SK-N-SH treated with all-trans-retinoic acid at 6 μM for 48 hours (cell line): Measurements from ENCODE around the gene ARID1B.

Source experiments
- ATAC-seq: fragments of 200-7000 bp; cut with Tn5 transposase; 3 replicates; pipeline ENCODE4 v1.9.1; 2020; ENCODE audit warnings: mild to moderate bottlenecking, moderate library complexity
- ARNTL ChIP-seq: fragments of 450-650 bp; formaldehyde crosslinking; IDR thresholded peaks from 2 replicates; pipeline ENCODE4 v1.5.0; 2020; ENCODE audit warnings: low read depth, mild to moderate bottlenecking, moderate library complexity, borderline replicate concordance
- BACH2 ChIP-seq: fragments of 250-450 bp; sonication (Bioruptor Pico); IDR thresholded peaks from 2 replicates; pipeline ENCODE4 v1.9.0; 2021; ENCODE audit warnings: mild to moderate bottlenecking, borderline replicate concordance
- CSDC2 ChIP-seq: fragments of 250-450 bp; sonication (Bioruptor Pico); IDR thresholded peaks from 2 replicates; pipeline ENCODE4 v1.5.0; 2020; ENCODE audit warnings: mild to moderate bottlenecking, moderate library complexity
- CSRNP3 ChIP-seq: fragments of 250-450 bp; sonication (Bioruptor Pico); IDR thresholded peaks from 2 replicates; pipeline ENCODE4 v1.5.1; 2021; ENCODE audit warnings: mild to moderate bottlenecking, moderate library complexity
- ESRRG ChIP-seq: fragments of 250-450 bp; sonication (Bioruptor Pico); IDR thresholded peaks from 2 replicates; pipeline ENCODE4 v1.6.1; 2021; ENCODE audit warnings: mild to moderate bottlenecking
- GLIS3 ChIP-seq: fragments of 250-450 bp; sonication (Bioruptor Pico); IDR thresholded peaks from 2 replicates; pipeline ENCODE4 v1.5.0; 2020; ENCODE audit warnings: mild to moderate bottlenecking, moderate library complexity
- ISL1 ChIP-seq: fragments of 250-450 bp; sonication (Bioruptor Pico); IDR thresholded peaks from 2 replicates; pipeline ENCODE4 v2.1.2; 2022; ENCODE audit warnings: mild to moderate bottlenecking, moderate library complexity
- OSR1 ChIP-seq: fragments of 250-450 bp; sonication (Bioruptor Pico); IDR thresholded peaks from 2 replicates; pipeline ENCODE4 v1.8.0; 2022; ENCODE audit warnings: moderate library complexity, mild to moderate bottlenecking, inconsistent platforms
- PATZ1 ChIP-seq: fragments of 250-450 bp; sonication (Bioruptor Pico); IDR thresholded peaks from 2 replicates; pipeline ENCODE4 v1.8.0; 2020; ENCODE audit warnings: mild to moderate bottlenecking, moderate library complexity, borderline replicate concordance
- POU6F1 ChIP-seq: fragments of 250-450 bp; sonication (Bioruptor Pico); IDR thresholded peaks from 2 replicates; pipeline ENCODE4 v1.8.0; 2021; ENCODE audit warnings: low read depth, mild to moderate bottlenecking, moderate library complexity, borderline replicate concordance
- PPARA ChIP-seq: fragments of 250-450 bp; sonication (Bioruptor Pico); IDR thresholded peaks from 2 replicates; pipeline ENCODE4 v1.5.0; 2020; ENCODE audit warnings: mild to moderate bottlenecking, borderline replicate concordance
- RARB ChIP-seq: fragments of 250-450 bp; sonication (Bioruptor Pico); IDR thresholded peaks from 2 replicates; pipeline ENCODE4 v1.8.0; 2021; ENCODE audit warnings: mild to moderate bottlenecking, moderate library complexity
- SNAI2 ChIP-seq: fragments of 250-450 bp; sonication (Bioruptor Pico); IDR thresholded peaks from 2 replicates; pipeline ENCODE4 v1.5.0; 2020; ENCODE audit warnings: mild to moderate bottlenecking, moderate library complexity
- TCF4 ChIP-seq: fragments of 250-450 bp; sonication (Bioruptor Pico); IDR thresholded peaks from 2 replicates; pipeline ENCODE4 v1.8.0; 2021; ENCODE audit warnings: mild to moderate bottlenecking, moderate library complexity, borderline replicate concordance
- TOX ChIP-seq: fragments of 250-450 bp; sonication (Bioruptor Pico); IDR thresholded peaks from 2 replicates; pipeline ENCODE4 v1.8.0; 2021; ENCODE audit warnings: mild to moderate bottlenecking, moderate library complexity, borderline replicate concordance
- TSHZ2 ChIP-seq: fragments of 250-450 bp; sonication (Bioruptor Pico); IDR thresholded peaks from 2 replicates; pipeline ENCODE4 v1.5.0; 2020; ENCODE audit warnings: mild to moderate bottlenecking, moderate library complexity
- ZC3H10 ChIP-seq: fragments of 250-450 bp; sonication (Bioruptor Pico); IDR thresholded peaks from 2 replicates; pipeline ENCODE4 v1.5.1; 2021; ENCODE audit warnings: mild to moderate bottlenecking, moderate library complexity
- ZFP3 ChIP-seq: fragments of 250-450 bp; sonication (Bioruptor Pico); IDR thresholded peaks from 2 replicates; pipeline ENCODE4 v1.5.0; 2020; ENCODE audit warnings: mild to moderate bottlenecking, moderate library complexity
- ZFP30 ChIP-seq: fragments of 450-650 bp; formaldehyde crosslinking; IDR thresholded peaks from 2 replicates; pipeline ENCODE4 v1.5.0; 2022; ENCODE audit warnings: mild to moderate bottlenecking, moderate library complexity
- ZNF565 ChIP-seq: fragments of 450-650 bp; formaldehyde crosslinking; conservative IDR thresholded peaks from 2 replicates; pipeline ENCODE4 v1.5.0; 2020; ENCODE audit warnings: low read depth, mild to moderate bottlenecking, moderate library complexity
- ZNF70 ChIP-seq: fragments of 450-650 bp; formaldehyde crosslinking; IDR thresholded peaks from 2 replicates; pipeline ENCODE4 v1.5.0; 2020; ENCODE audit warnings: mild to moderate bottlenecking, moderate library complexity
- ZNF8 ChIP-seq: fragments of 450-650 bp; formaldehyde crosslinking; IDR thresholded peaks from 2 replicates; pipeline ENCODE4 v1.5.0; 2020; ENCODE audit warnings: mild to moderate bottlenecking, moderate library complexity

Gene ARID1B

GRCh38 chr6:157194110-157194509, 416.9 kb downstream of the ARID1B start (continued):
- TF ChIP-seq ZNF565 (CRISPR knock-in tag), result no peak
- TF ChIP-seq TSHZ2 (CRISPR knock-in tag), result no peak
- TF ChIP-seq ZC3H10 (CRISPR knock-in tag), result no peak

GRCh38 chr6:157194643-157195042, 417.5 kb downstream of the ARID1B start:
- no peak for TF ChIP-seq PPARA (CRISPR knock-in tag)
- no peak for TF ChIP-seq ESRRG (CRISPR knock-in tag)
- TF ChIP-seq ZFP3 (CRISPR knock-in tag), result no peak
- no peak for TF ChIP-seq ARNTL
- no peak for TF ChIP-seq TOX
- TF ChIP-seq ISL1, result no peak
- TF ChIP-seq SNAI2, result no peak
- TF ChIP-seq ZNF70 (CRISPR knock-in tag), result no peak
- no peak for TF ChIP-seq GLIS3 (CRISPR knock-in tag)
- no peak for TF ChIP-seq RARB (CRISPR knock-in tag)
- no peak for TF ChIP-seq TCF4
- TF ChIP-seq CSDC2 (CRISPR knock-in tag), result no peak
- no peak for TF ChIP-seq ZC3H10 (CRISPR knock-in tag)
- no peak for TF ChIP-seq CSRNP3
- TF ChIP-seq BACH2 (CRISPR knock-in tag), result no peak
- TF ChIP-seq OSR1, result no peak
- TF ChIP-seq ZNF8 (CRISPR knock-in tag), result no peak
- ATAC-seq, result no peak

GRCh38 chr6:157196391-157196790, 419.2 kb downstream of the ARID1B start:
- ATAC-seq, result no peak
- TF ChIP-seq BACH2 (CRISPR knock-in tag), result no peak
- TF ChIP-seq PATZ1 (CRISPR knock-in tag), result no peak
- no peak for TF ChIP-seq POU6F1 (CRISPR knock-in tag)
- TF ChIP-seq GLIS3 (CRISPR knock-in tag), result no peak
- no peak for TF ChIP-seq ISL1
- no peak for TF ChIP-seq ZNF8 (CRISPR knock-in tag)
- no peak for TF ChIP-seq RARB (CRISPR knock-in tag)
- no peak for TF ChIP-seq SNAI2
- TF ChIP-seq, all 23 proteins: peak for 0

- no peak for ATAC-seq
- no peak for TF ChIP-seq BACH2 (CRISPR knock-in tag)
- no peak for TF ChIP-seq PPARA (CRISPR knock-in tag)
- no peak for TF ChIP-seq TSHZ2 (CRISPR knock-in tag)
- TF ChIP-seq OSR1, result no peak
- TF ChIP-seq RARB (CRISPR knock-in tag), result no peak
- TF ChIP-seq ZFP30, result no peak
- TF ChIP-seq PATZ1 (CRISPR knock-in tag), result no peak
These were observed 421.5 kb downstream of the ARID1B start for GRCh38 chr6:157198425-157199279.
